ENCODE measurements around the gene NAT14.

Gene NAT14

GRCh38 chr19:55453511-55454260 is 31.3 kb upstream of the NAT14 start:
- DNase-seq, result no peak

DNA sequence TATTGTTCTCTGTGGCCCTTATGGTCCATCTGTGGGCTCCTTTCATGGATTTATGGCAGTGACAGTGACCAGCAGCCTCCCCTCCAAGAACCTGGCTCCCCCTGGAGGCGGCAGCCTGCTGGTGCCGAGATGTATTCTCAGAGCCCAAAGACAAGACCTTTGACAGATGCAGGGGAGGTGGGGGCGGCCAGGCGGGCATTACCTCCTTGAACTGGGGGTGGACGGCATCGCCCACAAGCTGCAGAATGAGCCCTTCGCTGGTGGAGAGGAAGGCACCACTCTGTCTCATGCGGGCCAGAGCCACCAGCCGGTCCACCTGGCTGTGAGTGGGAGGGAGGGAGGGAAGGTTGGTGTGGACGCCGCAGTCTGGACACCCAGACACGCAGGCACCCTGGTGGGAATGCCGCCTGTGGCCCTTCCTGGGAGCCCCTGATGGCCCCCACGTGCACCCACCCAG is 30.2 kb upstream of the NAT14 start:
- no peak for DNase-seq

GRCh38 chr19:55455576-55456235 is 29.3 kb upstream of the NAT14 start:
- DNase-seq, result no peak

GRCh38 chr19:55456347-55456746 is 28.6 kb upstream of the NAT14 start:
- DNase-seq, result no peak

- no peak for DNase-seq
Observed at GRCh38 chr19:55457683-55458457, 27.1 kb upstream of the NAT14 start.

DNA sequence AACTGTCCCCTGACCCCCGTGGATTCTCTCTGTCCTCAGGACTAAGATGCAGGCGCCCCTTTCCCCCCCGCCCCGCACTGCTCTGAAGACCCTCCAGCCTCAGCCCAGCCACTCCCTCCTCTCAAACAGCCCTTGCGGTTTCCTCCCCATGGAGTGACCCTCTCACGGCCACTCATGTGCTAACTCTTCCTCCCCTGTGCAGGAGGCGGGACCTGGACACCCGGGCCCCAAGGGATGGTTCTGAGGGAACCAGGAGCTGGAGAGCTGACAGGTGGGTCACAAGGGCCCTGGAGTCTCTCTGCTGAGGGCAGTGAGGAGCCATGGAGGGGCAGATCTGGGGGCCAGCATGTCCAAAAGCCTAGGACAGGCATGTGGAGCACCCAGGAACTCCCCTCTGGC is 25.4 kb upstream of the NAT14 start:
- no peak for DNase-seq

DNA sequence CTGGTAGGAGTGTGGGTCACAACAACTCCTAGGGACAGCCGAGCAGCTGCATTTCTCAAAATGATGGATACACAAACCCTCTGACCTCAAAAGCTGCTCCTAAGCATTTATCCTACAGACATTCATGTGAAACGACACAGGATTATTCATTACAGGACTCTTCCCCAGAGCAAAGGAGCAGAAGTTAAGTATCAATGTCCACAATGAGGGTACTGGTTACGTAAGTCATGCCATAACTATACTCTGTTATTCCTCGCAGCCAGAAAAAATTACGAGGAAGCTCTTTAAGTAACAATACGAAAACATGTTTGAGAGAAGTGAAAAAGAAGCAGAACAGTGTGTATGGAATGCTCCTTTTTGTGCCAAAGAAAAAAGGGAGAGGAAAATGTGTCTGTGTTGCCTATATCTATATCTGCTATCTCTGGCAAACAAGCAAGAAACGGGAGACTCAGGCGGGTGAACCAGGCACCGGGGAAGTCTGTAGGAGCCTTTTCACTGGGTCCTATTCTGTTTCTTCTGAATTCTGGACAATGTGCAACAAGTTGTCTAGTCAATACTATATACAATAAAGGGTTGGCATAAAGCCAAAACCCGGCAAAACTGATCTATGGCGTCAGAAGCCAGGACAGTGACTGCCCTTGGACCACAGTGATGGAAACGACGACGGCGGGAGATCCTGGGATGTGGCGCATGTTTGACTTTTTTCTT is 24.9 kb upstream of the NAT14 start:
- no peak for DNase-seq

DNA sequence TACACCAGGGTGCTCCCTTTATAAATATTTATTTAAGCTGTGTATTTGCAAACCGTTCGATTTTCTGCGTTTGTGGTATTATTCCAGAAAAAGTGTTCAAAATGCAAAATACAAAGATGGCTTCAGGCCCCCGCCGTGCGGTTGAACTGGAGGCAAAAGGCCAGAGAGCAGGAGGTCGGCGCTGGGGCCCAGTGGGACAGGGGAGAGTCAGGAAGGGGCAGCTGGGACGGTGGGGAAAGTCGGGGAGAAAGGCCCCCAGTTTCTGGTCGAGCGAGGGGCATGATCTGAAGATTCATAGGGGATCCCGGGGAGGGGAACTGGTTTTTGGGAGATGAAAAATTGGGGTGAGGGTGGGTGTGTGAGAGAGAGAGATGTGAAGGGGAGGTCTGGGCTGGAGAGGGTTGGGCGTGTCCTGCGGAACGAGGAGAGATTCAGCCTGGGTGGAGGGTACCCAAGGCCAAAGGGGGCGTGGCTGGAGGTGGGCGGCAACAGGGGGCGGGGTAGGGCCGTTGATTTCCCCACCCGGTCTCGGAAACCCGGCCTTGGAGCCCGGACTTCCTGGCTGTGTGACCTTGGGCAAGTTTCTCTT is 24.2 kb upstream of the NAT14 start:
- DNase-seq, result no peak

GRCh38 chr19:55461259-55461973 is 23.6 kb upstream of the NAT14 start, which contains the start of gene ISOC2:
TSS of gene ISOC2 (minus strand) at chr19:55461642. CDS start at chr19:55456486, 5,156 bp downstream.
- peak; percentile 96 for DNase-seq

DNA sequence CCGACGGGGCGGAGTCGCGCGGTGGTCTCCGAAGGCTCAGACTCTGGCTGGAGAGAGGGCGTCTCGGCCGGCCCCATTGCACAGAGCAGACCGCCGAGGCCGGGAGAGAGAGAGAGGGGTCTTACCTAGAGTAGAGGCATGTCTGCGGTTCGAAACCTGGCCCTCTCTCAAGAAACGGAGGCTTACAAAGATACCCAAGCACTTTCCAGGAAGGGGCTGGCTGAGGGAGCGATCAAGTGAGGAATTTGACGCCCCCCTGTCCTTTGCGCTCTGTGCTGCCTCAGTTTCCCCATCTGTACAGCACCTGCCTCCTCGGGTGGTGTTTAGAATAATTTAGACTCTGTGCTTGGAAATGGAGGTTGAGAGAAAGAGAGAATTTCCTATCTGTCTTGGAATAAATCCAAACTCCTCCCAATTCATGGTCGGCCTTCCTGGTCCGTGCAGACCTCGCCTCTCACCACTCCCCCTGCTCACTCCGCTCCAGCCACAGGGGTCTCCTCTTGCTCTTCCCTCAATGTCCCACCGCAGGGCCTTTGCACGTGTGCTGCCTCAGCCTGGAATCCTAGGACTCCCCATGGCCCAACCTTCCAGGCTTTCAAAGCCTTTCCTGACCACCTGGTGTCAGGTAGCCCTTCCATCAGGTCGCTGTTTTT is 22.9 kb upstream of the NAT14 start:
- DNase-seq, result no peak

DNA sequence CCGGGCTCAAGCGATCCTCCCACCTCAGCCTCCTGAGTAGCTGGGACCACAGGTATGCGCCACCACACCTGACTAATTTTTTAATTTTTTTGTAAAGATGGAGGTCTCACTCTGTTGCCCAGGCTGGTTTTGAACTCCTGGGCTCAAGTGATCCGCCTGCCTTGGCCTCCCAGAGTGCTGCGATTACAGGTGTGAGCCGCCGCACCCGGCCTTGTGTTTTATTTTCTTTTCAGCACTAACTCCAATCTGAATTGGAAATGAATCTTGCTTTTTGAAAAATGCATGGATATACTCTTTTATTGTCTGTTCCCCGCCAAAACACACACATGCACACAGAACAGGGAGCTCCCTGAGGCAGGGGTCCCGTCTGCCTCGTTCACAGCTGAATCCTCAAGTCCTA is 22.3 kb upstream of the NAT14 start:
- DNase-seq, result no peak

DNA sequence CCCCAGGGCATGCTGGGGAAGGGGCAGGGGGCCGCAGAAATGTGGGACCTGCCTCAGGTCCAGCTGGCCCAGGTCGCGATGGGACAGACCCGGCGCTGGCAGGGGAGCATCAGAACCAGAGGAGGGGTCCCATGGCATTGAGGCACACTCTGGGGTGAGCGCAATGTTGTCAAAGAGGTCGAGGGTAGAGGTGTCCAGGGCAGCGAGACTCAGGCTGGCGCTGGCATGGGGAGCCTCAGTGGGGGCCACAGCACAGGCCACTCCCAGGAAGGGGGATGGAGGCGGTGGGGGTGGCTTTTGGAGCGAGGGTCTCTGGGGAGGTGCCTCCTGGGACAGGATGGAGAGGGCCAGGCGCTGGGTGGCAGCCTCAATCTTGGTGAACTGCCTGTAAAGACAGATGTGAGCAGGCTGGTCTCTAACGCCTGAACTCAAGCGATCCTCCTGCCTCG is 21.4 kb upstream of the NAT14 start:
- no peak for DNase-seq

- no peak for DNase-seq
Observed at GRCh38 chr19:55464039-55464661, 20.8 kb upstream of the NAT14 start.

DNA sequence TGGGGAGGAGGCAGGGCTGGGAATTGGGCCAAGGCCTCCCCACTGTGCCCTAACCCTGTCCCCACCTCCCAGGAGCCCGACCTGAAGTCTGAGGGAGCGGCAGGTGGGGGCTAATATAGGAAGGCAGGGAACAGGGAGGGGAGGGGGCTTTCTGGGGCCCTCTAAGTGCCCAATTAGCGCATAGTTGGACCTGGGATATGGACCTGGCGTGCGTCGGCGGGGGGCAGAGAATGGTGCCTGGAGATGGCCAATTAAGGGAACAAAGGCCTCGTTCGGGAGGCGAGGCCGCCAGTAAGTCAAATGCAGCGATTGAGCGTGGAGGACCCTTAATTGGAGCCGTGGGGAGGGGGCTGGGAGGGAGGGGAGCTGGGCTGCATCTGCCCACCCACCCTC is 20.3 kb upstream of the NAT14 start, which contains the start of gene C19orf85:
Gene C19orf85, minus strand, starts transcription at position 90 of the 393 bp plus-strand sequence. CDS start 197 bp downstream, outside the sequence.
- DNase-seq, result no peak

- DNase-seq, result no peak
Observed at GRCh38 chr19:55465460-55466240, 19.3 kb upstream of the NAT14 start.

- DNase-seq, result no peak
Observed at GRCh38 chr19:55466241-55466614, 18.8 kb upstream of the NAT14 start.

GRCh38 chr19:55467236-55468053 is 17.5 kb upstream of the NAT14 start:
- no peak for DNase-seq

- DNase-seq, result no peak
Observed at GRCh38 chr19:55468054-55468393, 17.0 kb upstream of the NAT14 start.

- no peak for DNase-seq
Observed at GRCh38 chr19:55471266-55471665, 13.7 kb upstream of the NAT14 start.

Data from NCI-H187 treated with DMSO at 0.1 percent for 48 hours (cell line).